ENCODE measurements around the gene MAP2K5. TPM values are rescaled to one million over a fixed set of nuclear protein-coding genes. Genes with fewer than 3 reads are reported as not detected.

MAP2K5 gene
- total RNA-seq, 1 experiment from 2014 or later = 32.0 TPM

DNA sequence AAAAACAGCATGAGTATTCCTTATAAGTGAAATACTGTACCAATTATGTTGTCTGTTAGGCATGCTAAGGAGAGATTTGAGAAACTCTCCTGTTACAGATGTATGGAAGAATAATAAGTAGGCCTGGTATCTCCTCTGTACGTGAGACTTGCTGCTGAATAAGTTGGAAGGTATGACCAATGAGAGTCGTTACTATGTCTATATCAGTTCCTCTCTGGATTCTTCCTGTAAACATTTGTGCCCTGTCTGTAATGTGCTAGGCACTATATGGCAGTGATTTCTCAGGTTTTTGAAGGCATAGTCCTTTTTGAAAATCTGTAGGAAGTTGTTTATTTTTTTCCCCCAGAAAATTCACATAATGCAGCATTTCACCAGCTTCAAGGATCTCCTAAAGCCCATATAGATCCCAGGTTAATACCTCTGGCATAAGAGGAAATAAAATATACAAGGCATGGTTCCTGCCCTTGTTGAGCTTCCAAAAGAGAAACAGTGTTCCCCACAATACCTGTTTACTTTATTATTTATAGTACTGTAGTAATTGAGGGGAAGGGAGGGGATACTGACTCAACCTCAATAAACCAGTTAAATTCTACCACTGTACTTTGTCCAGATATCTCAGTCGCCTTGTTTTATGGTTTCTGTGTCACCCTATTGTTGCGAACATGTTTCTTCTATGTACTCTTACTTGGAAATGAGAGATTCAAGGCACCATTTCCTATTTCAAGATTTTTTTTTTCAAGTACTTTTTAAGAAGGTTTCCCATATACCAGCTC is 28.6 kb downstream of the MAP2K5 start:
- no peaks in the 10 kb centered on the region for H3K9me2 ChIP-seq (replicated peaks; ENCODE audit: insufficient read depth, low read length)

DNA sequence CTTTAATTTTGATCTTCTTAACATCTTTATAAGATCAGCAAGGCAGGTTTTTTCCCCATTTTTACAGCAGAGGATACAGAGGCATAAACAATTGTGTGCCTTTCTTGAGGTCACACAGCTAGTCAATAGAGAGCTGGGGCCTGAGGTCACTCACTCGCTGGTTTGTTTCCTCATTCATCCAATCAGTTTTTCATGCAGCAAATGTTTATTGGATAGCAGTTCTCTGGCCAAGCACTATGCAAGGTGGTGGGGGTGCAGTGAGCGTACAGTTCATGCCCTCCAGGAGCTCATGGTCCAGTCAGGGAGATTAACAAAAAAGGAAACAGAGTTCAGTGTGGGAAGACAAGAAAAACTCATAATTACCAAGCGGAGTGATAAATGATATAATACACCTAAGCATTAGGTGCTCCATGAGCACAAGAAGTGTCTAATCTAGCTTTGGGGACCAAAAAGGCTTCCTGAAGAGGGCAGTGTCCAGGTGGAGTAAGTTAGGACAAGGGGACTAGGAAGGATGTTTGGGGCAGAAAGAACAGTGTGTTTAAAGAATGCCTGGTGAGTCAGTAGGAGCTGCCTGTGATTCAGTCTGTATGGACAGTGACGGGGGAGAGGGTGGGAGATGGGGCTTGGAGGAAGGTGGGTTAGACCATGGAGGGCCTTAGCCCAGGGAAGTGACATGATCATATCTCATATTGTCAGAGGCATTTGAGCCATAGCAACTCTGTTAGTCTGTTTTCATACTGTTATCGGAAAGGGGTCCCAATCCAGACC is 29.3 kb downstream of the MAP2K5 start:
- peaks cover 37% of the 10 kb centered on the region for H3K4me1 ChIP-seq (ENCODE audit: low read length)
- H2AFZ ChIP-seq (ENCODE audit: low read length) = no peak overlapping the region
- no peak overlapping the region for H3K4me3 ChIP-seq (ENCODE audit: low read length)
- no peak overlapping the region for H3K27ac ChIP-seq (ENCODE audit: low read length)
- no peaks in the 10 kb centered on the region for H4K20me1 ChIP-seq (ENCODE audit: insufficient read depth, low read depth, low read length)
- H3K27me3 ChIP-seq (ENCODE audit: low read length) = no peaks in the 10 kb centered on the region
- peaks cover 4% of the 10 kb centered on the region; the same call in 1 of the 2 replicates for H3K36me3 ChIP-seq (ENCODE audit: insufficient read depth, low read length)
- no peaks in the 10 kb centered on the region for H3K9me3 ChIP-seq (ENCODE audit: low read length)
- DNase-seq = no peak
- H3K9ac ChIP-seq (ENCODE audit: low read length) = no peak overlapping the region
- no peak overlapping the region for H3K4me2 ChIP-seq (ENCODE audit: low read depth, low read length, poor library complexity, severe bottlenecking)
- H3K79me2 ChIP-seq (ENCODE audit: low read length) = peaks cover 52% of the 10 kb centered on the region
- no peaks in the 10 kb centered on the region for H3K9me2 ChIP-seq (replicated peaks; ENCODE audit: insufficient read depth, low read length)

More for the DNA sequence above, 28.6 kb downstream of the MAP2K5 start:
- H4K20me1 ChIP-seq (ENCODE audit: insufficient read depth, low read depth, low read length) = no peaks in the 10 kb centered on the region
- no peak overlapping the region for H3K4me3 ChIP-seq (ENCODE audit: low read length)
- no peaks in the 10 kb centered on the region for H3K27me3 ChIP-seq (ENCODE audit: low read length)
- peaks cover 37% of the 10 kb centered on the region for H3K4me1 ChIP-seq (ENCODE audit: low read length)
- H3K36me3 ChIP-seq (ENCODE audit: insufficient read depth, low read length) = peaks cover 4% of the 10 kb centered on the region; the same call in 1 of the 2 replicates
- no peaks in the 10 kb centered on the region for H3K9me3 ChIP-seq (ENCODE audit: low read length)
- H3K79me2 ChIP-seq (ENCODE audit: low read length) = peaks cover 60% of the 10 kb centered on the region
- DNase-seq = no peak
- no peak overlapping the region for H3K9ac ChIP-seq (ENCODE audit: low read length)
- H2AFZ ChIP-seq (ENCODE audit: low read length) = no peak overlapping the region
- peak overlapping the region; percentile 57 for H3K4me2 ChIP-seq (ENCODE audit: low read depth, low read length, poor library complexity, severe bottlenecking)
- peak overlapping the region; percentile 66 for H3K27ac ChIP-seq (ENCODE audit: low read length)

DNA sequence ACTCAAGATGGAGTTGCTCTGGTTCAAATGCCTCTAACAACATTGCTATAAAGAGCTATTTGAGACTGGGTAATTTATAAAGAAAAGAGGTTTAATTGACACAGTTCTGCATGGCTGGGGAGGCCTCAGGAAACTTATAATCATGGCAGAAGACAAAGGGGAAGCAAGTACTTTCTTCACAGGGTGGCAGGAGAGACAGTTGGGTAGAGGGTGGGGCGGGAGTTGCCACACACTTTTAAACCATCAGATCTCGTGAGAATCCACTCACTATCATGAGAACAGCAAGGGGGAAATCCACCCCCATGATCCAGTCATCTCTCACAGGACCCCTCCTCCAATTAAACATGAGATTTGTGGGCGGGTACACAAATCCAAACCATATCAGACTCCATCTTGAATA is 30.7 kb downstream of the MAP2K5 start:
- H3K4me1 ChIP-seq (ENCODE audit: low read length) = peaks cover 31% of the 10 kb centered on the region
- no peak overlapping the region for H3K4me3 ChIP-seq (ENCODE audit: low read length)
- H3K36me3 ChIP-seq (ENCODE audit: insufficient read depth, low read length) = no peaks in the 10 kb centered on the region; the same call in 1 of the 2 replicates
- no peaks in the 10 kb centered on the region for H3K9me2 ChIP-seq (replicated peaks; ENCODE audit: insufficient read depth, low read length)
- H3K27ac ChIP-seq (ENCODE audit: low read length) = no peak overlapping the region
- peaks cover 52% of the 10 kb centered on the region for H3K79me2 ChIP-seq (ENCODE audit: low read length)
- H3K9ac ChIP-seq (ENCODE audit: low read length) = no peak overlapping the region
- H3K27me3 ChIP-seq (ENCODE audit: low read length) = no peaks in the 10 kb centered on the region
- DNase-seq = no peak
- no peaks in the 10 kb centered on the region for H3K9me3 ChIP-seq (ENCODE audit: low read length)
- H4K20me1 ChIP-seq (ENCODE audit: insufficient read depth, low read depth, low read length) = no peaks in the 10 kb centered on the region
- H3K4me2 ChIP-seq (ENCODE audit: low read depth, low read length, poor library complexity, severe bottlenecking) = no peak overlapping the region
- H2AFZ ChIP-seq (ENCODE audit: low read length) = no peak overlapping the region

DNA sequence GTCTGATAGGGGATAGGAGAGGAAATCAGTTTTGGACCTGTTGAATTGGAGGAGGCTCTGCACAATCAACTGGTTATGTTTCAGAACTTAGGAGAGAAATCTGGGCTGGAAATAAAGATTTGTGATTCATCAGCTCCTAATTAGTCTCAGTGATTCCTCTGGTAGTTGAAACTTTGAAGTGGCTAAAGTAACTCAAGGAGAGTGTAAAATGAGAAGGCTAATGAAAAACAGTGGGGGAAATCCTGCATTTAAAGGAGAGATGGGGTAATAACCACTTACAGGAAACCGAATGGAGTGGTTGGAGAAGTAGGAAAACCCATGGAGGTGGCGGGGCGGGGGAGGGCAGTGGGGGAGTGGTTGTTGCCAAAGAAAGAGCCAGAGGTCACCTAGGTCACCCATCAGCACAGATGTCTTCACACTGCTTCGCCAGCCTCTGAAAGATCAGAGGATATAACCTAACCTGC is 32.6 kb downstream of the MAP2K5 start:
- no peak overlapping the region for H3K4me2 ChIP-seq (ENCODE audit: low read depth, low read length, poor library complexity, severe bottlenecking)

DNA sequence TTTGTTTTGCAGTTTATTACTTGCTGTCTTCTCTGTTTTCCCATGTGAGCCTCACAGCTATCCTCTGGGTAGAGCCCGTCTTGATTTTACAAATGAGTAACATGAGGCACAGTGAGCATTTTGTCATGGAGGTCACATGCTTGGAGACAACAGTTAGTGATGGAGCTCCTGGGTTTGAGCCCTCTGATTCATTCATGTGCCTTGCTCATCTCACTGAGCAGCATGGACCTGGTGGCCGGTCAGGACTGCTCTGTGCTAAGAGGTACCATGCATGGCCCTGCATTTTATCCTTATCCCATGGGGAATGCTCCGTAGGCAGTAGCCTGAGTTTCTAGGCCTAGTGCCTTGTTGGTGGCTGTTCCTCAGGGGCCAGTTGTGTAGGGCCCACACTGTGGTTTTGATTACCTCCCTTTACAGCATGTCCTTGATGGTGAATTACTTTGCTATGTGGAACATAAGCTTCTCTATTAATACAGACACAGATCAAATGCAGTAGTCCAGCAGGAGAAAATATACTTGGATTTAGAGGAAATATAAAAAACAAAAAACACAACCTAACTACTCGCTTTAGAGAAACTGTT is 35.6 kb downstream of the MAP2K5 start:
- no peaks in the 10 kb centered on the region for H3K9me3 ChIP-seq (ENCODE audit: low read length)
- no peak overlapping the region for H3K4me3 ChIP-seq (ENCODE audit: low read length)
- H3K79me2 ChIP-seq (ENCODE audit: low read length) = peaks cover 50% of the 10 kb centered on the region
- no peak for DNase-seq
- H3K27ac ChIP-seq (ENCODE audit: low read length) = no peak overlapping the region
- H3K9ac ChIP-seq (ENCODE audit: low read length) = no peak overlapping the region
- no peak overlapping the region for H2AFZ ChIP-seq (ENCODE audit: low read length)
- no peaks in the 10 kb centered on the region for H4K20me1 ChIP-seq (ENCODE audit: insufficient read depth, low read depth, low read length)
- H3K36me3 ChIP-seq (ENCODE audit: insufficient read depth, low read length) = no peaks in the 10 kb centered on the region
- no peaks in the 10 kb centered on the region for H3K27me3 ChIP-seq (ENCODE audit: low read length)
- no peak overlapping the region for H3K4me2 ChIP-seq (ENCODE audit: low read depth, low read length, poor library complexity, severe bottlenecking)
- peaks cover 31% of the 10 kb centered on the region for H3K4me1 ChIP-seq (ENCODE audit: low read length)
- H3K9me2 ChIP-seq (replicated peaks; ENCODE audit: insufficient read depth, low read length) = no peaks in the 10 kb centered on the region

More for the DNA sequence above, 32.6 kb downstream of the MAP2K5 start:
- Histone ChIP-seq H3K36me3 (ENCODE audit: insufficient read depth, low read length) (no peaks in the 10 kb centered on the region; the same call in 1 of the 2 replicates), H3K4me1 (ENCODE audit: low read length) (peaks cover 24% of the 10 kb centered on the region), H3K9me2 (replicated peaks; ENCODE audit: insufficient read depth, low read length) (no peaks in the 10 kb centered on the region), H3K79me2 (ENCODE audit: low read length) (peaks cover 50% of the 10 kb centered on the region), H4K20me1 (ENCODE audit: insufficient read depth, low read depth, low read length) (no peaks in the 10 kb centered on the region), H3K4me3 (ENCODE audit: low read length) (no peak overlapping the region), H3K9me3 (ENCODE audit: low read length) (no peaks in the 10 kb centered on the region), H3K27ac (ENCODE audit: low read length) (no peak overlapping the region), H3K27me3 (ENCODE audit: low read length) (no peaks in the 10 kb centered on the region), H3K9ac (ENCODE audit: low read length) (no peak overlapping the region), H2AFZ (ENCODE audit: low read length) (no peak overlapping the region)
- no peak for DNase-seq

DNA sequence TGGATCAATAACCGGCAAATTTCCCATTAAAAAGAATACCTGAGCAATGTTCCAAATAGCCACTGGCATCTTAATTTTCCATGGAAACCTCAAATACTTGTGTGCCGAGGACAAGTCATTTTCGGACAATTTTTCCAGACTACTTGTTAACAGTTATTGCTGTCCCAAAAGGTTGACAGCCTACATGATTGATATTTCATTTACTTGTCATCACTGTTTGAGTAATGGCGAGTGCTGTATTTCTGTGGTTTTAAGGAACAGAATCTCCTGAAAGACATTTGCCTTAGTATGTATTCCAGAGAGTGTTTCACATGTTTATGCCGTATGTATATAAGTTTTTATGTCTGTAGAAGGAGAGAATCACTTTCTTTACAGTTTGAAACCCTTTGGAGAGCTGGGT is 36.7 kb downstream of the MAP2K5 start:
- H3K4me2 ChIP-seq (ENCODE audit: low read depth, low read length, poor library complexity, severe bottlenecking) = no peak overlapping the region
- no peak overlapping the region for H3K9ac ChIP-seq (ENCODE audit: low read length)
- no peaks in the 10 kb centered on the region for H3K9me3 ChIP-seq (ENCODE audit: low read length)
- no peaks in the 10 kb centered on the region for H4K20me1 ChIP-seq (ENCODE audit: insufficient read depth, low read depth, low read length)
- H3K27ac ChIP-seq (ENCODE audit: low read length) = no peak overlapping the region
- H3K4me1 ChIP-seq (ENCODE audit: low read length) = peaks cover 37% of the 10 kb centered on the region
- no peak overlapping the region for H2AFZ ChIP-seq (ENCODE audit: low read length)
- H3K9me2 ChIP-seq (replicated peaks; ENCODE audit: insufficient read depth, low read length) = no peaks in the 10 kb centered on the region
- DNase-seq = no peak
- 0 out of 2 replicates have a peak, but pooled peaks cover 4% of the 10 kb centered on the region for H3K36me3 ChIP-seq (ENCODE audit: insufficient read depth, low read length)
- no peaks in the 10 kb centered on the region for H3K27me3 ChIP-seq (ENCODE audit: low read length)
- H3K79me2 ChIP-seq (ENCODE audit: low read length) = peaks cover 57% of the 10 kb centered on the region
- no peak overlapping the region for H3K4me3 ChIP-seq (ENCODE audit: low read length)

DNA sequence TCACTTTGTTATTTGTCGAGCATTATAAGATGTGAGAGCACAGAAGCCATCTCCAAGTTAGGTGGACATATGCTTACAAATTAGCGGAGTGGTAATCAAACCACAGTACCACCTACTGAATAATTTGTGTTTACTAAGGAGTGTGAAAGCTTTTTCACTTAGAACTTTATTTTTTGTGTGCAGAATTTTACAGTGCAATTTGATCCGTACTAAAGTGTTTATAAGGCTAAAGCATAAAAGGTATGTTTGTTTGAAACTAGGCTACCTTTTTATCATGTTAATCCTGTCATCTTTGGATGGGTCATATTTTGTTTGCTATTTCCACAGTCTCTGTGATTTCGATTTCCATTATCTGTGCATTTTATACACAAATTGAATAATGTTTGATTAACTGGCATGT is 37.5 kb downstream of the MAP2K5 start:
- H2AFZ ChIP-seq (ENCODE audit: low read length) = no peak overlapping the region
- no peaks in the 10 kb centered on the region for H3K27me3 ChIP-seq (ENCODE audit: low read length)
- H3K27ac ChIP-seq (ENCODE audit: low read length) = peak overlapping the region; percentile 74; the same call in 1 of the 2 replicates
- H3K9me2 ChIP-seq (replicated peaks; ENCODE audit: insufficient read depth, low read length) = no peaks in the 10 kb centered on the region
- H3K4me3 ChIP-seq (ENCODE audit: low read length) = no peak overlapping the region
- H3K4me2 ChIP-seq (ENCODE audit: low read depth, low read length, poor library complexity, severe bottlenecking) = peak overlapping the region; percentile 65
- H3K4me1 ChIP-seq (ENCODE audit: low read length) = peaks cover 38% of the 10 kb centered on the region
- H3K79me2 ChIP-seq (ENCODE audit: low read length) = peaks cover 59% of the 10 kb centered on the region
- DNase-seq = no peak
- no peak overlapping the region for H3K9ac ChIP-seq (ENCODE audit: low read length)
- no peaks in the 10 kb centered on the region for H3K9me3 ChIP-seq (ENCODE audit: low read length)
- no peaks in the 10 kb centered on the region for H4K20me1 ChIP-seq (ENCODE audit: insufficient read depth, low read depth, low read length)
- H3K36me3 ChIP-seq (ENCODE audit: insufficient read depth, low read length) = 0 out of 2 replicates have a peak, but pooled peaks cover 6% of the 10 kb centered on the region

DNA sequence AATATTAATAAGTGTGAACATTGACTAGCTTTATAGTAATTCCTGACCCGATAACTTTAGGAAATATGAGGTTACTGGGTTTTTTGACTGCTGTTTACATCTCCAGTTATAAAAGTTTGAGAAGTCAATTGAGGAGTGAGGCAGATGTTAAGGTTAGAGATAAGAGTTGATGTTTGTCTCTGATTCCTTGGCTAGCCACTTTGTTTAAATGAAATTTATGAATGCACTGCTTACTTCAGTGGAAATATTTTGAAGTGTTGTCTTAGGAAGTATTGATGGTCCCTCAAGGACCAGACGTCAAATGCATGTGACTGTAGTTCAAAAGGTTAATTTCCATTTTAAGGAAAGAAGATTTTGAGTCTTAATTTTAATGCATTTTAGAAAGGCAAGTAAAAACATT is 41.7 kb downstream of the MAP2K5 start:
- Histone ChIP-seq H3K9me2 (replicated peaks; ENCODE audit: insufficient read depth, low read length) (no peaks in the 10 kb centered on the region), H3K36me3 (ENCODE audit: insufficient read depth, low read length) (0 out of 2 replicates have a peak, but pooled peaks cover 10% of the 10 kb centered on the region), H3K79me2 (ENCODE audit: low read length) (peaks cover 42% of the 10 kb centered on the region), H2AFZ (ENCODE audit: low read length) (no peak overlapping the region), H3K9ac (ENCODE audit: low read length) (no peak overlapping the region), H3K4me3 (ENCODE audit: low read length) (no peak overlapping the region), H3K4me2 (ENCODE audit: low read depth, low read length, poor library complexity, severe bottlenecking) (no peak overlapping the region), H3K27me3 (ENCODE audit: low read length) (no peaks in the 10 kb centered on the region), H3K4me1 (ENCODE audit: low read length) (peaks cover 35% of the 10 kb centered on the region), H3K27ac (ENCODE audit: low read length) (no peak overlapping the region), H4K20me1 (ENCODE audit: insufficient read depth, low read depth, low read length) (no peaks in the 10 kb centered on the region), H3K9me3 (ENCODE audit: low read length) (no peaks in the 10 kb centered on the region)
- DNase-seq = no peak

All from Karpas-422 (cell line).